Colonic mucosa (tissue), 4 donors: ENCODE results near the gene PTPRN2. TPM values are rescaled to one million over a fixed set of nuclear protein-coding genes. Genes with fewer than 3 reads are reported as not detected.

Experiments
- DNase-seq: peaks from one replicate; pipeline ENCODE4 v3.0.0-alpha.2; 2020
- H3K27ac ChIP-seq: fragments of 200-600 bp; one replicate; pipeline ENCODE4 v1.8.0; 2021
- H3K27me3 ChIP-seq: fragments of 200-600 bp; one replicate; pipeline ENCODE4 v1.8.0; 2021
- H3K36me3 ChIP-seq: fragments of 200-600 bp; one replicate; pipeline ENCODE4 v1.8.0; 2021
- H3K4me1 ChIP-seq: fragments of 200-600 bp; one replicate; pipeline ENCODE4 v1.8.0; 2021; ENCODE audit warnings: mild to moderate bottlenecking
- H3K4me3 ChIP-seq: fragments of 200-600 bp; one replicate; pipeline ENCODE4 v1.8.0; 2021
- H3K9ac ChIP-seq, 2 donors: one replicate each; pipeline ENCODE4 v1.7.0; 2013; ENCODE audit warnings: control low read depth in 2 of 2, low read depth in 2 of 2, low read length in 2 of 2
- H3K9me3 ChIP-seq: fragments of 200-600 bp; one replicate; pipeline ENCODE4 v1.8.0; 2021
- intact Hi-C: fragments of 100-400 bp; cut with DNase I; formaldehyde crosslinking; loops from one replicate; pipeline ENCODE4 v1.14.1; 2022
- total RNA-seq, 2 donors: library from RNA; stranded (reverse); fragmentation: NEBNext Ultra II Directional in 1 of 2; extraction: Animal tissue kit (Norgen Biotek cat#: 25700) in 1 of 2; gene quantifications; one replicate each; pipeline ENCODE4 v1.2.1, GENCODE V29; 2021
- TF ChIP-seq, protein P1 (sequence below): fragments of 200-600 bp; IDR thresholded peaks from one replicate; pipeline ENCODE4 v1.8.0; 2022; ENCODE audit warnings: antibody characterized with exemption, mild to moderate bottlenecking
- donor health status: healthy.
- donor health status: DM: no; HTN: no; CAD: no.
- donor health status: DM: no; HTN: no; CAD: no.

Gene PTPRN2
- total RNA-seq, 2 donors from 2014 or later: 14.7 to 21.6 TPM

DNA sequence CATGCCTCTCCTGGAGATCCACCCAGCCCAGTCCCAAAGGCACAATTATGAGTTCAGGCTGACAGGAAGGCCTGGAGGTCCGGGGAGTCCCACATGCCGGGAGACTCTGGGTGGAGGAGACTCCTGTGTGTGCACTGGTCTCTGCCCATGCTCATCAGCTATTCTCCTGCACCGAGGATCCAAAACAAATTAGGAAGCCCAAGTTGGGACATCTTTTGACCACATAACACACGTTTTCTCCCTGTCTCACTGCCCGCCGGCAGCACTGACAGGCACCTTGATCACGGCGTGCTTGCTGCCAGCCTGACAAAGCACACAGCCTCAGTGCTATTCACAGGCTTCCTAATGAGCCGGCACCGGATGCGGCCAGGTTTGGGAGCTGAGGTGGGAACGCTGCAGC, 412.7 kb downstream of the PTPRN2 start:
- intact Hi-C loops: no loop called here
- DNase-seq: no peak
- Histone ChIP-seq H3K4me3 (no peak overlapping the region), H3K27me3 (no peaks in the 10 kb centered on the region), H3K27ac (no peak overlapping the region), H3K36me3 (no peaks in the 10 kb centered on the region), H3K9ac (no peak overlapping the region), H3K9me3 (no peaks in the 10 kb centered on the region), H3K4me1 (no peaks in the 10 kb centered on the region)
- TF ChIP-seq, protein P1, sequence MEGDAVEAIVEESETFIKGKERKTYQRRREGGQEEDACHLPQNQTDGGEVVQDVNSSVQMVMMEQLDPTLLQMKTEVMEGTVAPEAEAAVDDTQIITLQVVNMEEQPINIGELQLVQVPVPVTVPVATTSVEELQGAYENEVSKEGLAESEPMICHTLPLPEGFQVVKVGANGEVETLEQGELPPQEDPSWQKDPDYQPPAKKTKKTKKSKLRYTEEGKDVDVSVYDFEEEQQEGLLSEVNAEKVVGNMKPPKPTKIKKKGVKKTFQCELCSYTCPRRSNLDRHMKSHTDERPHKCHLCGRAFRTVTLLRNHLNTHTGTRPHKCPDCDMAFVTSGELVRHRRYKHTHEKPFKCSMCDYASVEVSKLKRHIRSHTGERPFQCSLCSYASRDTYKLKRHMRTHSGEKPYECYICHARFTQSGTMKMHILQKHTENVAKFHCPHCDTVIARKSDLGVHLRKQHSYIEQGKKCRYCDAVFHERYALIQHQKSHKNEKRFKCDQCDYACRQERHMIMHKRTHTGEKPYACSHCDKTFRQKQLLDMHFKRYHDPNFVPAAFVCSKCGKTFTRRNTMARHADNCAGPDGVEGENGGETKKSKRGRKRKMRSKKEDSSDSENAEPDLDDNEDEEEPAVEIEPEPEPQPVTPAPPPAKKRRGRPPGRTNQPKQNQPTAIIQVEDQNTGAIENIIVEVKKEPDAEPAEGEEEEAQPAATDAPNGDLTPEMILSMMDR: no peak

DNA sequence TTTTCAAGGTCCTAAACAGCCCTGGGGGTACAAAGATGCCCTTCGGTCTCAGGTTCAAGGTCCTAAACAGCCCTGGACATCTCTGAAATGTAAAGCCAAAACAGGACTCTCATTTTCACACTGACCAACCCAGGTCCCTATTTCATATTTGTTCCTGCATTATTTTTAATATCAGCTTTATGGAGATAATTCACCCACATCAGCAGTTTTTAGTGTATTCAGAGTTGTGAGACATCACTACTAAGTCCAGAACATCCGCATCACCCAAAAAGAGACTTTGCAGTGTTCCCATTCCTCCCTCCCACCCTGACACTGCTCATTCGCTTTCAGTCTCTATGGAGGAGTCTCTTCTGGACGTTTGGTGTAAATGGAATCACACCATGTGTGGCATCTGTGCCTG, 420.2 kb downstream of the PTPRN2 start:
- no peak for DNase-seq
- H3K9ac ChIP-seq: no peak overlapping the region
- intact Hi-C loops: no loop called here
- no peak overlapping the region for H3K4me3 ChIP-seq
- TF ChIP-seq, protein P1: no peak
- no peaks in the 10 kb centered on the region for H3K4me1 ChIP-seq
- no peak overlapping the region for H3K27ac ChIP-seq
- no peaks in the 10 kb centered on the region for H3K9me3 ChIP-seq
- no peaks in the 10 kb centered on the region for H3K36me3 ChIP-seq
- no peaks in the 10 kb centered on the region for H3K27me3 ChIP-seq

DNA sequence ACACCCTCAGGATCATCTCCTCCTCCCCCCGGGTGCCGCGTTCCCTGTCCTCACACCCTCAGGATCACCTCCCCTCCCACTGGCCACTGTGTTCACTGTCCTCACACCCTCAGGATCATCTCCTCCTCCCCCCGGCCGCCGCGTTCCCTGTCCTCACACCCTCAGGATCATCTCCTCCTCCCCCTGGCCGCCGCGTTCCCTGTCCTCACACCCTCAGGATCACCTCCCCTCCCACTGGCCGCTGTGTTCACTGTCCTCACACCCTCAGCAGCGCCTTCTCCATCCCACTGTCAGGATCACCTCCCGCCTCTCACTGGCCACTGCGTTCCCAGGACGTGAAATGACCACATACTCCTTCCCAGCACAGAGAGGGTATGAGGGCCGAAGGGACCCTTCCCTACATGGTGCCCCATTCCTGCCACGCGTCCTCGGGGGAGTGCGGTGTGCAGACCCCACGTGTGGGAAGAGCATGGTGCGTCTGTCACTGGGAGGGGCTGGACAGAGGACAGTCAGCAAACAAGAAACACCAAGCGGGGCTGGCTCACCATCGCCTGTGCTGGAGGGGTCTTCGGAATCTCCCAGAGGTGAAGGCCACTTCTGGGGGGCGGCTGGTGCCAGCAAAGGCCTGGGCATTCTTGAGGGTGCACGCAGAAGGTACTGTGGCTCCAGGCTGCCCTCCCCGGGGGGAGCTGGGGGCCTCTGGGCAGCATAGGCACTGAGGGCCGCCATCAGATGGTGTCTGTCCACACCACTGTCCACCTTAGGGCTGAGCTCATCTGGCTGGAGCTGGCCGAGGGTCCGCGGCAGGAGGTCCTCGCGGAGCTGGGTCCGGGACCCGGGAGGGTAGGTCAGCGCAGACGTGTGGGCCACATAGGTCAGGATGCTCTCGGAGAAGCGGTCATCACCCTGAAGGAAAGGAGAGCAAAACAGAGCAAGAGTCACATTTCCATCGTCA, 421.0 kb downstream of the PTPRN2 start:
- H3K36me3 ChIP-seq: no peaks in the 10 kb centered on the region
- TF ChIP-seq, protein P1: no peak
- H3K9me3 ChIP-seq: no peaks in the 10 kb centered on the region
- no peak overlapping the region for H3K9ac ChIP-seq
- no peak overlapping the region for H3K4me3 ChIP-seq
- intact Hi-C loops: no loop called here
- H3K4me1 ChIP-seq: no peaks in the 10 kb centered on the region
- H3K27ac ChIP-seq: no peak overlapping the region
- DNase-seq: no peak
- no peaks in the 10 kb centered on the region for H3K27me3 ChIP-seq

GRCh38 chr7:158165711-158166110, 421.9 kb downstream of the PTPRN2 start:
- H3K9ac ChIP-seq: no peak overlapping the region
- no peaks in the 10 kb centered on the region for H3K4me1 ChIP-seq
- H3K9me3 ChIP-seq: no peaks in the 10 kb centered on the region
- H3K36me3 ChIP-seq: no peaks in the 10 kb centered on the region
- DNase-seq: no peak
- no peak overlapping the region for H3K4me3 ChIP-seq
- TF ChIP-seq, protein P1: no peak
- intact Hi-C loops: no loop called here
- no peak overlapping the region for H3K27ac ChIP-seq
- no peaks in the 10 kb centered on the region for H3K27me3 ChIP-seq

- Histone ChIP-seq H3K4me1 (no peaks in the 10 kb centered on the region), H3K4me3 (no peak overlapping the region), H3K9ac (no peak overlapping the region), H3K9me3 (no peaks in the 10 kb centered on the region), H3K36me3 (no peaks in the 10 kb centered on the region), H3K27ac (no peak overlapping the region), H3K27me3 (no peaks in the 10 kb centered on the region)
- intact Hi-C loops: no loop called here
- DNase-seq: no peak
- TF ChIP-seq, protein P1: no peak
Measured at GRCh38 chr7:158164101-158165095, 423.2 kb downstream of the PTPRN2 start.
